Measurements from ENCODE around the gene OPCML. TPM values are rescaled to one million over a fixed set of nuclear protein-coding genes. Genes with fewer than 3 reads are reported as not detected.

OPCML gene
- total RNA-seq, 1 experiment from 2014 or later = not detected

DNA sequence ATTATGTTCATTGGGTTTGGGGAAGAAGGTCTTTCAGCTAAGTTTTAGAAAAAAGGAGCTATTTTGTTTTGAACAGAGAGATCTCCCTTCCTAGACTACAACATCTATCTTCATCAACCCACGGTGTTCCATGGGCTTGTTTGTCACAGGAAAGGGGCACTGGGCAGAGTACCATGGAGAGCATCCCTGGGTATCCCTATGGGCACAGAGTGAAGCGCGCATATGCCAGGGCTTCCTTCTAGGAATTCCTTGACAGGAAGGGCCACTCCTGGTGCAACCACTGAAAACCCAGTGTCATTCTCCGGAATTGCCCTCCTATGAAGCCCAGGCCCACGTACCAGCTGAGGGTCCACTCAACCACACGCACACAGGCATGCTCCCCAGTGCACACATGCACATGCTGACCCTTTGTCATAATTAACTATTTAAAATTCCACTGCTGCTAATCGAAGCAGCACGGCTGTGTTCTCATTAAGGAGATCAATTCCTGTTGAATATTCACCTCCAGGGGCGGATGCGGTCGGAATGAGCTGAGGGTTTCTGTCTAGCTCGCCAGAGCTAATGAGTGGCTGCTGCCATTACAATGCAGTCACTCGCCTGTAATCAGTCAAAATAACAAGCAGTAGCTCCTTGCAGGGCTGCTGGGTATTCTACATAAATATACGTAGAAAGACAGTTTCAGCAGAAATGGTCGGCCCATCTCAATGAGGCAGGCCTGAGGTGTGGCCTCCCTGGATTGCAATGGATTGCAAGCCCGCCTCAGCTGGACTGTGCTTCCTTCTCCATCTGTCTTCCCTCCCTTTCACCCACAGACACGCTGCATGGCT lies 512.5 kb downstream of the OPCML start:
- CTCF ChIA-PET = no interaction called here

DNA sequence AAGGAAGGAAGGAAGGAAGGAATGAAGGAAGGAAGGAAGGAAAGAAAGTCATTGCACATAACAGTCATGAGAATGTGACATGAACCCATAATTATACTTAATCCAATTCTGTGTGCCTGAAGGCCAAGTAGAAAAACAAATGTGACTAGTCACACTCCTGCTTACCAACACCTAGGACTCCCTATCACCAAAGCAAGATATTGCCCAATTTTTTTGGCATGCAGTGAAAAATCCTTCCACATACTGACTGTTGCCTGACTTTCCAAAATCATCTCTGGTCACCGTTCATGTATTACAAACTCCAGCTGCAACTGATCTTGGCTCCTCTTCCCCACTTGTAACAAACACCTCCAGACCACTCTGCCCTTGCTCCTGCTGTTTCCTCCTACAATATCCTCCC lies 516.8 kb downstream of the OPCML start:
- intact Hi-C loops (cut with micrococcal nuclease; ENCODE audit: unreplicated experiment) (no loop called here), in situ Hi-C loops (cut with HindIII; ENCODE audit: low pct_unique_long_range_greater_than_20kb, low sequenced_read_pairs) (no loop called here)
- TF ChIP-seq, protein P1, sequence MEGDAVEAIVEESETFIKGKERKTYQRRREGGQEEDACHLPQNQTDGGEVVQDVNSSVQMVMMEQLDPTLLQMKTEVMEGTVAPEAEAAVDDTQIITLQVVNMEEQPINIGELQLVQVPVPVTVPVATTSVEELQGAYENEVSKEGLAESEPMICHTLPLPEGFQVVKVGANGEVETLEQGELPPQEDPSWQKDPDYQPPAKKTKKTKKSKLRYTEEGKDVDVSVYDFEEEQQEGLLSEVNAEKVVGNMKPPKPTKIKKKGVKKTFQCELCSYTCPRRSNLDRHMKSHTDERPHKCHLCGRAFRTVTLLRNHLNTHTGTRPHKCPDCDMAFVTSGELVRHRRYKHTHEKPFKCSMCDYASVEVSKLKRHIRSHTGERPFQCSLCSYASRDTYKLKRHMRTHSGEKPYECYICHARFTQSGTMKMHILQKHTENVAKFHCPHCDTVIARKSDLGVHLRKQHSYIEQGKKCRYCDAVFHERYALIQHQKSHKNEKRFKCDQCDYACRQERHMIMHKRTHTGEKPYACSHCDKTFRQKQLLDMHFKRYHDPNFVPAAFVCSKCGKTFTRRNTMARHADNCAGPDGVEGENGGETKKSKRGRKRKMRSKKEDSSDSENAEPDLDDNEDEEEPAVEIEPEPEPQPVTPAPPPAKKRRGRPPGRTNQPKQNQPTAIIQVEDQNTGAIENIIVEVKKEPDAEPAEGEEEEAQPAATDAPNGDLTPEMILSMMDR (IDR thresholded peaks at IDR 0.05) = no peak
- no peak for TF ChIP-seq TCF7L2 (IDR thresholded peaks at IDR 0.05; ENCODE audit: low read depth, low read length)
- TF ChIP-seq SIN3A (IDR thresholded peaks at IDR 0.05; ENCODE audit: borderline replicate concordance, insufficient read depth, low read depth, low read length) = no peak
- TF ChIP-seq, protein P2, sequence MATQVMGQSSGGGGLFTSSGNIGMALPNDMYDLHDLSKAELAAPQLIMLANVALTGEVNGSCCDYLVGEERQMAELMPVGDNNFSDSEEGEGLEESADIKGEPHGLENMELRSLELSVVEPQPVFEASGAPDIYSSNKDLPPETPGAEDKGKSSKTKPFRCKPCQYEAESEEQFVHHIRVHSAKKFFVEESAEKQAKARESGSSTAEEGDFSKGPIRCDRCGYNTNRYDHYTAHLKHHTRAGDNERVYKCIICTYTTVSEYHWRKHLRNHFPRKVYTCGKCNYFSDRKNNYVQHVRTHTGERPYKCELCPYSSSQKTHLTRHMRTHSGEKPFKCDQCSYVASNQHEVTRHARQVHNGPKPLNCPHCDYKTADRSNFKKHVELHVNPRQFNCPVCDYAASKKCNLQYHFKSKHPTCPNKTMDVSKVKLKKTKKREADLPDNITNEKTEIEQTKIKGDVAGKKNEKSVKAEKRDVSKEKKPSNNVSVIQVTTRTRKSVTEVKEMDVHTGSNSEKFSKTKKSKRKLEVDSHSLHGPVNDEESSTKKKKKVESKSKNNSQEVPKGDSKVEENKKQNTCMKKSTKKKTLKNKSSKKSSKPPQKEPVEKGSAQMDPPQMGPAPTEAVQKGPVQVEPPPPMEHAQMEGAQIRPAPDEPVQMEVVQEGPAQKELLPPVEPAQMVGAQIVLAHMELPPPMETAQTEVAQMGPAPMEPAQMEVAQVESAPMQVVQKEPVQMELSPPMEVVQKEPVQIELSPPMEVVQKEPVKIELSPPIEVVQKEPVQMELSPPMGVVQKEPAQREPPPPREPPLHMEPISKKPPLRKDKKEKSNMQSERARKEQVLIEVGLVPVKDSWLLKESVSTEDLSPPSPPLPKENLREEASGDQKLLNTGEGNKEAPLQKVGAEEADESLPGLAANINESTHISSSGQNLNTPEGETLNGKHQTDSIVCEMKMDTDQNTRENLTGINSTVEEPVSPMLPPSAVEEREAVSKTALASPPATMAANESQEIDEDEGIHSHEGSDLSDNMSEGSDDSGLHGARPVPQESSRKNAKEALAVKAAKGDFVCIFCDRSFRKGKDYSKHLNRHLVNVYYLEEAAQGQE (IDR thresholded peaks at IDR 0.05; ENCODE audit: insufficient read depth in 1 of 2, low read depth in 2 of 2, low read length in 1 of 2) = no peak
- no peak for TF ChIP-seq POLR2AphosphoS5 (IDR thresholded peaks at IDR 0.05; ENCODE audit: low read depth, low read length)
- BruUV-seq (replicated peaks) = no TSS peak
- ChIA-PET POLR2A (no interaction called here), CTCF (no interaction called here)
- no peaks in the 10 kb centered on the region for H3K36me3 ChIP-seq (ENCODE audit: control insufficient read depth, insufficient read depth, low read length)
- H3K9me3 ChIP-seq (ENCODE audit: control insufficient read depth, insufficient read depth, low read depth, low read length) = no peaks in the 10 kb centered on the region
- H3K27ac ChIP-seq (ENCODE audit: low read length) = no peak overlapping the region
- 0 out of 2 replicates have a peak, but pooled peaks cover 2% of the 10 kb centered on the region for H3K27me3 ChIP-seq (ENCODE audit: control insufficient read depth, insufficient read depth, low read length)
- H3K4me3 ChIP-seq (ENCODE audit: low read depth in 2 of 2, low read length in 2 of 2) = no peak overlapping the region
- H3K4me1 ChIP-seq (ENCODE audit: control insufficient read depth, insufficient read depth, low read length) = no peaks in the 10 kb centered on the region
- ATAC-seq = no peak
- DNase-seq (ENCODE audit: low read depth, low spot score) = no peak

More for the DNA sequence above, 512.5 kb downstream of the OPCML start:
- Histone ChIP-seq H3K27me3 (ENCODE audit: control insufficient read depth, insufficient read depth, low read length) (no peaks in the 10 kb centered on the region), H3K27ac (ENCODE audit: low read length) (no peak overlapping the region), H3K9me3 (ENCODE audit: control insufficient read depth, insufficient read depth, low read depth, low read length) (no peaks in the 10 kb centered on the region), H3K4me1 (ENCODE audit: control insufficient read depth, insufficient read depth, low read length) (no peaks in the 10 kb centered on the region), H3K4me3 (ENCODE audit: low read depth in 2 of 2, low read length in 2 of 2) (no peak overlapping the region), H3K36me3 (ENCODE audit: control insufficient read depth, insufficient read depth, low read length) (no peaks in the 10 kb centered on the region)
- POLR2A ChIA-PET = no interaction called here
- TF ChIP-seq, protein P2 (IDR thresholded peaks at IDR 0.05; ENCODE audit: insufficient read depth in 1 of 2, low read depth in 2 of 2, low read length in 1 of 2) = no peak
- no peak for TF ChIP-seq POLR2AphosphoS5 (IDR thresholded peaks at IDR 0.05; ENCODE audit: low read depth, low read length)
- TF ChIP-seq, protein P1 (IDR thresholded peaks at IDR 0.05) = no peak
- no peak for TF ChIP-seq TCF7L2 (IDR thresholded peaks at IDR 0.05; ENCODE audit: low read depth, low read length)
- no peak for TF ChIP-seq SIN3A (IDR thresholded peaks at IDR 0.05; ENCODE audit: borderline replicate concordance, insufficient read depth, low read depth, low read length)
- no TSS peak for BruUV-seq (replicated peaks)
- no peak for ATAC-seq
- DNase-seq (ENCODE audit: low read depth, low spot score) = no peak
- intact Hi-C loops (cut with micrococcal nuclease; ENCODE audit: unreplicated experiment) = no loop called here
- in situ Hi-C loops (cut with HindIII; ENCODE audit: low pct_unique_long_range_greater_than_20kb, low sequenced_read_pairs) = no loop called here
